ENCODE results near the gene NETO2. TPM values are rescaled to one million over a fixed set of nuclear protein-coding genes. Genes with fewer than 3 reads are reported as not detected.

The NETO2 gene
- total and polyA plus RNA-seq, 2 of the 13 experiments (the other 11 are each of a cell fraction or from before 2014, with no cell fraction given), result 8.2 to 13.5 TPM

DNA sequence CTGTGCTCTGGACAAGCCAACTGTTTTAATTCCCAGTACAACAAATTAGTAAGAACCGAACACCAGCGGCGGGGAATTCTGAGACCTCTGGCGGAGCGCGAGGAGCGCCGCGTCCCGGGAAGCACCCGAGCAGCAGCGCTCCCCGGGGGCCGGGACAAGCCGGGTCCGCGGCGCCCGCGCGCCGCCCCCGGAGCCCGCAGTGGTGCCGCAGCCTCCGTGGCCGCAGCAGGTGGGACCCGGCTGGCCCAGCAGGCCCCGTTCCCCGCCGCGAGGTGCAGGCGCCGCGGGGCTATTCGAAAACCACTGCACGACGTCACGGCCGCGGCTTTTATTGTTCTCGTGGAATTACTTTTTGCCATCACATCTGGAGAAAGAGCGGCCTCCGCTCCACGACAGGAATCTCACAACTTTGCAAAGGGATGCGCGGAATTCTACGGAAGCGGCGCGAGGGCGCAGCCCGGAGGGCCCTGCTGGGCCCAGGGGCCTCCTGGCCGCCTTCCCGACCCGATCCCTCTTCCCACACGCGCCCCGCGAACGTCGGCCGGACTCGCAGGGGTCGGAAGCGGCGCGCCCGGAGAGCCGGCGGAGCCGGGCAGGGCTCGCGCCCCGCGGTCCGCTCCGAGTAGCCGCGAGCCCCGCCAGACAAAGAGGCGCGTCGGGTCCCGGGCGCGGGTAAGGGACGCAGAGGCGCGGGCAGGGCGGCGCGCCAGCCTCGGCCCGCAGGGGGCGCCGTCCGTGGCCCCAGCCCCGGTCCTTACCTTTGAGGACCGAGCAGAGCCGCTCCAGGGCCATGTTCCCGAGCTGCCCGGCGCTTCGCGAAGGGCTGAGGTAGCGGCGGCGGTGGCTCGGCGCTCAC lies 696 bp downstream of the NETO2 start (continued):
- TF ChIP-seq, protein P1, sequence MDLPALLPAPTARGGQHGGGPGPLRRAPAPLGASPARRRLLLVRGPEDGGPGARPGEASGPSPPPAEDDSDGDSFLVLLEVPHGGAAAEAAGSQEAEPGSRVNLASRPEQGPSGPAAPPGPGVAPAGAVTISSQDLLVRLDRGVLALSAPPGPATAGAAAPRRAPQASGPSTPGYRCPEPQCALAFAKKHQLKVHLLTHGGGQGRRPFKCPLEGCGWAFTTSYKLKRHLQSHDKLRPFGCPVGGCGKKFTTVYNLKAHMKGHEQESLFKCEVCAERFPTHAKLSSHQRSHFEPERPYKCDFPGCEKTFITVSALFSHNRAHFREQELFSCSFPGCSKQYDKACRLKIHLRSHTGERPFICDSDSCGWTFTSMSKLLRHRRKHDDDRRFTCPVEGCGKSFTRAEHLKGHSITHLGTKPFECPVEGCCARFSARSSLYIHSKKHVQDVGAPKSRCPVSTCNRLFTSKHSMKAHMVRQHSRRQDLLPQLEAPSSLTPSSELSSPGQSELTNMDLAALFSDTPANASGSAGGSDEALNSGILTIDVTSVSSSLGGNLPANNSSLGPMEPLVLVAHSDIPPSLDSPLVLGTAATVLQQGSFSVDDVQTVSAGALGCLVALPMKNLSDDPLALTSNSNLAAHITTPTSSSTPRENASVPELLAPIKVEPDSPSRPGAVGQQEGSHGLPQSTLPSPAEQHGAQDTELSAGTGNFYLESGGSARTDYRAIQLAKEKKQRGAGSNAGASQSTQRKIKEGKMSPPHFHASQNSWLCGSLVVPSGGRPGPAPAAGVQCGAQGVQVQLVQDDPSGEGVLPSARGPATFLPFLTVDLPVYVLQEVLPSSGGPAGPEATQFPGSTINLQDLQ (CRISPR knock-in tag; IDR thresholded peaks at IDR 0.05), result no peak
- TF ChIP-seq FOXM1 (CRISPR knock-in tag; IDR thresholded peaks at IDR 0.05), result no peak
- TF ChIP-seq, protein P2, sequence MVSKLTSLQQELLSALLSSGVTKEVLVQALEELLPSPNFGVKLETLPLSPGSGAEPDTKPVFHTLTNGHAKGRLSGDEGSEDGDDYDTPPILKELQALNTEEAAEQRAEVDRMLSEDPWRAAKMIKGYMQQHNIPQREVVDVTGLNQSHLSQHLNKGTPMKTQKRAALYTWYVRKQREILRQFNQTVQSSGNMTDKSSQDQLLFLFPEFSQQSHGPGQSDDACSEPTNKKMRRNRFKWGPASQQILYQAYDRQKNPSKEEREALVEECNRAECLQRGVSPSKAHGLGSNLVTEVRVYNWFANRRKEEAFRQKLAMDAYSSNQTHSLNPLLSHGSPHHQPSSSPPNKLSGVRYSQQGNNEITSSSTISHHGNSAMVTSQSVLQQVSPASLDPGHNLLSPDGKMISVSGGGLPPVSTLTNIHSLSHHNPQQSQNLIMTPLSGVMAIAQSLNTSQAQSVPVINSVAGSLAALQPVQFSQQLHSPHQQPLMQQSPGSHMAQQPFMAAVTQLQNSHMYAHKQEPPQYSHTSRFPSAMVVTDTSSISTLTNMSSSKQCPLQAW (CRISPR knock-in tag; IDR thresholded peaks at IDR 0.05), result no peak
- TF ChIP-seq NKX3-1 (CRISPR knock-in tag; IDR thresholded peaks at IDR 0.05), result peak; percentile 59
- TF ChIP-seq, protein P3, sequence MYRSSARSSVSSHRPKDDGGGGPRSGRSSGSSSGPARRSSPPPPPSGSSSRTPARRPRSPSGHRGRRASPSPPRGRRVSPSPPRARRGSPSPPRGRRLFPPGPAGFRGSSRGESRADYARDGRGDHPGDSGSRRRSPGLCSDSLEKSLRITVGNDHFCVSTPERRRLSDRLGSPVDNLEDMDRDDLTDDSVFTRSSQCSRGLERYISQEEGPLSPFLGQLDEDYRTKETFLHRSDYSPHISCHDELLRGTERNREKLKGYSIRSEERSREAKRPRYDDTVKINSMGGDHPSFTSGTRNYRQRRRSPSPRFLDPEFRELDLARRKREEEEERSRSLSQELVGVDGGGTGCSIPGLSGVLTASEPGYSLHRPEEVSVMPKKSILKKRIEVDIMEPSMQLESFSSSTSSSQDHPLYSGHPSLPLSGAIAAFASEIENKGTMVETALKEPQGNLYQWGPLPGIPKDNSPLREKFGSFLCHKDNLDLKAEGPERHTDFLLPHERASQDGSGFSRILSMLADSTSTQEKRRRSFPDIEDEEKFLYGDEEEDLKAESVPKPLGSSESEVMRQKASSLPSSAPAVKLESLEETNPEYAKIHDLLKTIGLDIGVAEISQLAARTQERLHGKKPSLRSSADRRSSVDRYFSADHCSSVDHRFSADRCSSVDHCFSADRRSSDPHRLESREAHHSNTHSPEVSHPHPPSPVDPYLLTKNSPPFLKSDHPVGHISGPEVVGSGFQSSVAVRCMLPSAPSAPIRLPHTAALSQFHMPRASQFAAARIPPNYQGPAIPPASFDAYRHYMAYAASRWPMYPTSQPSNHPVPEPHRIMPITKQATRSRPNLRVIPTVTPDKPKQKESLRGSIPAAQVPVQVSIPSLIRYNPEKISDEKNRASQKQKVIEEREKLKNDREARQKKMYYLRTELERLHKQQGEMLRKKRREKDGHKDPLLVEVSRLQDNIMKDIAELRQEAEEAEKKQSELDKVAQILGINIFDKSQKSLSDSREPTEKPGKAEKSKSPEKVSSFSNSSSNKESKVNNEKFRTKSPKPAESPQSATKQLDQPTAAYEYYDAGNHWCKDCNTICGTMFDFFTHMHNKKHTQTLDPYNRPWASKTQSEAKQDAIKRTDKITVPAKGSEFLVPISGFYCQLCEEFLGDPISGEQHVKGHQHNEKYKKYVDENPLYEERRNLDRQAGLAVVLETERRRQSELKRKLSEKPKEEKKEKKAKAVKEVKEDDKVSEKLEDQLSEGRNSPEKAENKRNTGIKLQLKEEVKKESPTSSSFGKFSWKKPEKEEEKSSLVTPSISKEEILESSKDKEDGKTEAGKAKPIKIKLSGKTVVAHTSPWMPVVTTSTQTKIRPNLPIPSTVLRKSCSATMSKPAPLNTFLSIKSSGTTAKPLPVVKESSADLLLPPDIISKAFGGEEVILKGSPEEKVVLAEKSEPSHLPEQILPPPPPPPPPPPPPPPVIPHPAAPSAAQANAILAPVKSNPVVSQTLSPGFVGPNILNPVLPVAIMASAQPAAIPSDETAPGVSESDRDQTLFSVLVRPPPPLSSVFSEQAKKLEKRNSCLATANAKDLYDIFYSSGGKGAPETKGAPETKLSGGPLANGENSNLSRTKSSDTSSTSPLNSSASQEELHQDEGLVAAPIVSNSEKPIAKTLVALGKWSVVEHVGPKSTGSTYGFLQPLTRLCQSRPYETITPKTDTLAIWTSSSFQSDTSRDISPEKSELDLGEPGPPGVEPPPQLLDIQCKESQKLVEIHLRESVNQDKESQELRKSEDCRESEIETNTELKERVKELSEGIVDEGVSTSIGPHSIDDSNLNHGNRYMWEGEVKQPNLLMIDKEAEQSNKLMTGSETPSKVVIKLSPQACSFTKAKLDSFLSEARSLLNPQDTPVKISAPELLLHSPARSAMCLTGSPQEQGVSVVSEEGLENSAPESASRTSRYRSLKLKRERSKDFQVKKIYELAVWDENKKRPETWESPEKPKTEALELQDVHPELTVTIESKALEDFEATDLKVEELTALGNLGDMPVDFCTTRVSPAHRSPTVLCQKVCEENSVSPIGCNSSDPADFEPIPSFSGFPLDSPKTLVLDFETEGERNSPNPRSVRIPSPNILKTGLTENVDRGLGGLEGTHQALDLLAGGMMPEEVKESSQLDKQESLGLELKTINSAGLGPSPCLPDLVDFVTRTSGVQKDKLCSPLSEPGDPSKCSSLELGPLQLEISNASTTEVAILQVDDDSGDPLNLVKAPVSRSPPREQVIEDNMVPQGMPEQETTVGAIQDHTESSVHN (CRISPR knock-in tag; IDR thresholded peaks at IDR 0.05), result no peak
- peak; percentile 70; the same call in 1 of the 2 replicates for TF ChIP-seq ZNF558 (CRISPR knock-in tag; IDR thresholded peaks at IDR 0.05; ENCODE audit: borderline replicate concordance)
- no peak for TF ChIP-seq NCOA5 (CRISPR knock-in tag; IDR thresholded peaks at IDR 0.05)
- TF ChIP-seq, protein P4, sequence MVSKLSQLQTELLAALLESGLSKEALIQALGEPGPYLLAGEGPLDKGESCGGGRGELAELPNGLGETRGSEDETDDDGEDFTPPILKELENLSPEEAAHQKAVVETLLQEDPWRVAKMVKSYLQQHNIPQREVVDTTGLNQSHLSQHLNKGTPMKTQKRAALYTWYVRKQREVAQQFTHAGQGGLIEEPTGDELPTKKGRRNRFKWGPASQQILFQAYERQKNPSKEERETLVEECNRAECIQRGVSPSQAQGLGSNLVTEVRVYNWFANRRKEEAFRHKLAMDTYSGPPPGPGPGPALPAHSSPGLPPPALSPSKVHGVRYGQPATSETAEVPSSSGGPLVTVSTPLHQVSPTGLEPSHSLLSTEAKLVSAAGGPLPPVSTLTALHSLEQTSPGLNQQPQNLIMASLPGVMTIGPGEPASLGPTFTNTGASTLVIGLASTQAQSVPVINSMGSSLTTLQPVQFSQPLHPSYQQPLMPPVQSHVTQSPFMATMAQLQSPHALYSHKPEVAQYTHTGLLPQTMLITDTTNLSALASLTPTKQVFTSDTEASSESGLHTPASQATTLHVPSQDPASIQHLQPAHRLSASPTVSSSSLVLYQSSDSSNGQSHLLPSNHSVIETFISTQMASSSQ (IDR thresholded peaks at IDR 0.05; ENCODE audit: low read depth), result no peak
- TF ChIP-seq, protein P4 (CRISPR knock-in tag; IDR thresholded peaks at IDR 0.05; ENCODE audit: borderline replicate concordance), result no peak; the same call in 1 of the 2 replicates
- no peak for TF ChIP-seq RARG (CRISPR knock-in tag; IDR thresholded peaks at IDR 0.05; ENCODE audit: low read depth)

Data from HepG2 (cell line).